ENCODE results near the gene ASCC3. TPM values are rescaled to one million over a fixed set of nuclear protein-coding genes. Genes with fewer than 3 reads are reported as not detected.
"Not testable (repeated sequence)": the region's sequence is repeated elsewhere in the genome, so short reads cannot be mapped to it uniquely, and the experiment has no call there.

Gene ASCC3
- total and polyA plus RNA-seq, 3 donors from 2014 or later, result 16.1 to 29.3 (median 29.0) TPM

GRCh38 chr6:100658486-100658885, 222.6 kb downstream of the ASCC3 start:
- no peaks in the 10 kb centered on the region for H3K4me1 ChIP-seq
- WGBS, 2 donors, result 35 to 53% methylated on average over 2 of the region's 2 CpGs
- no peak for DNase-seq
- no peaks in the 10 kb centered on the region for H3K9me3 ChIP-seq
- no peaks in the 10 kb centered on the region for H3K27me3 ChIP-seq
- TF ChIP-seq CTCF (IDR thresholded peaks at IDR 0.05), result no peak
- TF ChIP-seq POLR2A (IDR thresholded peaks at IDR 0.05), result no peak
- H3K4me3 ChIP-seq, result no peak overlapping the region
- intact Hi-C loops (cut with DNase I; ENCODE audit: low total_unique reads), result no loop called here
- H3K36me3 ChIP-seq (ENCODE audit: low read depth, missing control alignments), result no peaks in the 10 kb centered on the region
- no peak overlapping the region for H3K27ac ChIP-seq

GRCh38 chr6:100657678-100658330, 223.3 kb downstream of the ASCC3 start:
- Histone ChIP-seq H3K4me3 (no peak overlapping the region), H3K9me3 (no peaks in the 10 kb centered on the region), H3K27me3 (no peaks in the 10 kb centered on the region), H3K4me1 (no peaks in the 10 kb centered on the region), H3K36me3 (ENCODE audit: low read depth, missing control alignments) (no peaks in the 10 kb centered on the region), H3K27ac (no peak overlapping the region)
- intact Hi-C loops (cut with DNase I; ENCODE audit: low total_unique reads), result no loop called here
- 85 to 90% methylated on average over 2 of the region's 2 CpGs for WGBS, 2 donors
- no peak for TF ChIP-seq POLR2A (IDR thresholded peaks at IDR 0.05)
- TF ChIP-seq CTCF (IDR thresholded peaks at IDR 0.05), result peak in 2 of 3 experiments; percentile 5 to 43
- no peak for DNase-seq

- 96% methylated on average over 3 of the region's 3 CpGs for WGBS, 2 donors
- H3K4me1 ChIP-seq; H3K9me3 ChIP-seq; intact Hi-C loops (cut with DNase I; ENCODE audit: low total_unique reads); H3K27ac ChIP-seq; H3K27me3 ChIP-seq; H3K4me3 ChIP-seq; H3K36me3 ChIP-seq (ENCODE audit: low read depth, missing control alignments); DNase-seq: not testable (repeated sequence)
These were observed 240.0 kb downstream of the ASCC3 start for GRCh38 chr6:100641147-100641546.

GRCh38 chr6:100633096-100633777, 247.9 kb downstream of the ASCC3 start:
- no peaks in the 10 kb centered on the region for H3K27me3 ChIP-seq
- WGBS, 2 donors, result 74 to 79% methylated on average over 10 of the region's 10 CpGs
- no peak overlapping the region for H3K4me3 ChIP-seq
- TF ChIP-seq POLR2A (IDR thresholded peaks at IDR 0.05) (no peak), CTCF (IDR thresholded peaks at IDR 0.05) (no peak)
- no peaks in the 10 kb centered on the region for H3K9me3 ChIP-seq
- H3K36me3 ChIP-seq (ENCODE audit: low read depth, missing control alignments), result no peaks in the 10 kb centered on the region
- intact Hi-C loops (cut with DNase I; ENCODE audit: low total_unique reads), result no loop called here
- no peak overlapping the region for H3K27ac ChIP-seq
- DNase-seq, result no peak
- H3K4me1 ChIP-seq, result no peaks in the 10 kb centered on the region

GRCh38 chr6:100630536-100630935, 250.6 kb downstream of the ASCC3 start:
- Histone ChIP-seq H3K9me3 (no peaks in the 10 kb centered on the region), H3K27me3 (no peaks in the 10 kb centered on the region), H3K4me3 (no peak overlapping the region), H3K4me1 (no peaks in the 10 kb centered on the region), H3K36me3 (ENCODE audit: low read depth, missing control alignments) (no peaks in the 10 kb centered on the region), H3K27ac (no peak overlapping the region)
- 66% methylated on average over 2 of the region's 2 CpGs for WGBS, 2 donors
- TF ChIP-seq CTCF (IDR thresholded peaks at IDR 0.05) (no peak), POLR2A (IDR thresholded peaks at IDR 0.05) (no peak)
- no peak for DNase-seq
- intact Hi-C loops (cut with DNase I; ENCODE audit: low total_unique reads), result no loop called here

Data from testis (tissue), 3 donors.